Measurements from ENCODE around the gene NECAP2.
"Not testable (repeated sequence)": the region's sequence is repeated elsewhere in the genome, so short reads cannot be mapped to it uniquely, and the experiment has no call there.

NECAP2 gene

DNA sequence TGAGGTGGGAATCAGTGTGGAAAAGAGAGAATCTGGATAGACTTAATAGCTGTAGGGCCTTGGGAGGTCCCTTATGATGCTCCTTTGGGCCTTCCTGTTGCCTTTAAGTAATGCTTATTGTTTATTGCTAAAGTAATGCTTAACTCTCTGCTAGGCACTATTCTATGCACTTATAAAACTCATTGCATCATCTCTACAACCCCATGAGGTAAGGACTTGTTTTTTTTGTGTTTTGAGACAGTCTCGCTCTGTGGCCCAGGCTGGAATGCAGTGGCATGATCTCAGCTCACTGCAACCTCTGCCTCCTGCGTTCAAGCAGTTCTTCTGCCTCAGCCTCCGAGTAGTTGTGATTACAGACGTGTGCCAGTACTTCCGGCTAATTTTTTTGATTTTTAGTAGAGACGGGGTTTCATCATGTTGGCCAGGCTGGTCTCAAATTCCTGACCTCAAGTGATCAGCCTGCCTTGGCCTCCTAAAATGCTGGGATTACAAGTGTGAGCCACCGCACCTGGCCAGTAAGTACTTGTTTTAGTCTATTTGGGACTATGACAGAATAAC lies 22.3 kb downstream of the NECAP2 start:
- FAIRE-seq: no peak

DNA sequence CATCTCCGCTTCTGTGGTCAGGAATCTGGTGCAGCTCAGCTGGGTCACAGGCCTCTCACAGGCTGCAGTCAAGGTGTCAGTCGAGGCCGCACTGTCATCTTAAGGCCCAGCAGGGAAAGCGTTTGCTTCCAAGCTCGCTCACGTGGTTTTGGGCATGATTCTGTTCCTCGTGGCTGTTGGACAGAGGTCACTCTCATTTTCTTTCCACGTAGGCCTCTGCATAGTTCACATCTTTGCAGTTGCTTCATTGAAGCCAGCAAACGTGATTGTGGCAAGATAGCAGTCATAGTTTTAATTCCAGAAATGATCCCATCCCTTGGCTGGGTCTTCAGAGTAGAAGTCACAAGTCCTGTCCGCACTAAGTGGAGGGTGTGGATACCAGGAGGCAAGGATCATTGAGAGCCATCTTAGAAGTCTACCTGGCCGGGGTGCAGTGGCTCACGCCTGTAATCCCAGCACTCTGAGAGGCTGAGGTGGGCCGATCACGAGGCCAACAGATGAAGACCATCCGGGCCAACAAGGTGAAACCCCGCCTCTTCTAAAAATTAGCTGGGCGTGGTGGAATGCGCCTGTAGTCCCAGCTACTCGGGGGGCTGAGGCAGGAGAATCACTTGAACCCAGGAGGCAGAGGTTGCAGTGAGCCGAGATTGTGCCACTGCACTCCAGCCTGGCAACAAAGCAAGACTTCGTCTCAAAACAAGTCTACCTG lies 24.5 kb downstream of the NECAP2 start:
- no peak for FAIRE-seq

DNA sequence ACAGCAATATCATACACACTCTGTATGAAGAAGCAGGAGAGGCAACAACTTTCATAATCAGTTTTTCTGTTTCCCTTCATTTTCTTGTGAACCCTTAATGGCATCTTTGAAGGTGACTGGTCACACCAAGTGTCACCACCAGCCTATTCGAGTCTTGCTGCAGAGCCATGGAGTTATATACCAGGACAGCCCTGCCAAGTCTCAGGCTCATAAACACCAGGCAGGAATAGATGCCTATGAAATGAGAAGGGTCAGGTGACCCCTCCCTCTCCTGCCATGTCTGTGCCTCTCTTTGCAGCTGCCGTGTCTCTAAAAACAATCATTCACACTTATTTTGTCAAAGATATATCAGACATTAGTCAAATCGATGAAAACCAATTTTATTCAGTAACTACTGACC lies 28.0 kb downstream of the NECAP2 start:
- no peak for FAIRE-seq

DNA sequence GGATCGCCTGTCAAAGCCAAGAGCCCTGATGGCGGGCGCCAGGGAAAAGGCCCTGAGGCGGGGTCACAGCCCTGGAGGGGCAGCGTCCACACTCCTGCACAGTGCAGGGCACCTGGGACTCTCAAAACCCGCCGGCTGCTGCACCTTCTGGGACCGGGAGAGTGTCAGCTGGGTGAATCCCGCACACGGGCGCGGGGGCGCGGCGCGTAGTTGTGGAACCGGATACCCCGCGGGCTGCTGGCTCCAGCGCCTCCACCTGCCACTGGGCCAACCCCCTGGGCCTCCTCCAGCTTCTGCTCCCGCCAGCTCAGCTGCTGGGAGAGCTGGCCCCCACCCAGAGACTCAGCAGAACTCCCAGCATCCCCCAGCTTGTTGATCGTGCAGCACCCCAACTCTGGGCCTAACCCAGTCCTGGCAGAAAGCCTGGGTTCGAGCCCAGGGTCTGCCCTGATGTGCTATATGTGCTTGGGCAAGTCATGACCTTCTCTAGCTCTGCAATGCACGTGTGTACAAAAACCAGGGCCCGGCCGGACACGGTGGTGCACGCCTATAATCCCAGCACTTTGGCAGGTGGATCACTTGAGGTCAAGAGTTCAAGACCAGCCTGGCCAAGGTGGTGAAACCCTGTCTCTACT lies 33.8 kb downstream of the NECAP2 start:
- FAIRE-seq: no peak

DNA sequence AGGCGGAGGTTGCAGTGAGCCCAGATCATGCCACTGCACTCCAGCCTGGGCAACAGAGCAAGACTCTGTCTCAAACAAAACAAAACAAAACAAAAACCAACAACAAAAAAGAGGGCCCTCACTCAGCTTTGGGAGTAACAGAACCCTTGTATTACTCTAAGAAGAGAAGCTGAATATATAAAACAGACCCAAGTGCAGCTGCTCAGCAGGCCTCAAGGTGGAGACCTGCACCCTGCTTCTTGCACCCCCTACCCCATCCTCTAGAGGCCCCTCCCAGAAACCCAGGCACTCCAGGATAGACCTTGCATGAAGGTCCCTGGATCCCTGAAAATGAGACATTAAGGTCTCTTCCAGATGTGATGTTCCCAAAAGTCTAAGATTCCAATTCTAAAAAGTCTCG lies 34.4 kb downstream of the NECAP2 start:
- FAIRE-seq: not testable (repeated sequence)

DNA sequence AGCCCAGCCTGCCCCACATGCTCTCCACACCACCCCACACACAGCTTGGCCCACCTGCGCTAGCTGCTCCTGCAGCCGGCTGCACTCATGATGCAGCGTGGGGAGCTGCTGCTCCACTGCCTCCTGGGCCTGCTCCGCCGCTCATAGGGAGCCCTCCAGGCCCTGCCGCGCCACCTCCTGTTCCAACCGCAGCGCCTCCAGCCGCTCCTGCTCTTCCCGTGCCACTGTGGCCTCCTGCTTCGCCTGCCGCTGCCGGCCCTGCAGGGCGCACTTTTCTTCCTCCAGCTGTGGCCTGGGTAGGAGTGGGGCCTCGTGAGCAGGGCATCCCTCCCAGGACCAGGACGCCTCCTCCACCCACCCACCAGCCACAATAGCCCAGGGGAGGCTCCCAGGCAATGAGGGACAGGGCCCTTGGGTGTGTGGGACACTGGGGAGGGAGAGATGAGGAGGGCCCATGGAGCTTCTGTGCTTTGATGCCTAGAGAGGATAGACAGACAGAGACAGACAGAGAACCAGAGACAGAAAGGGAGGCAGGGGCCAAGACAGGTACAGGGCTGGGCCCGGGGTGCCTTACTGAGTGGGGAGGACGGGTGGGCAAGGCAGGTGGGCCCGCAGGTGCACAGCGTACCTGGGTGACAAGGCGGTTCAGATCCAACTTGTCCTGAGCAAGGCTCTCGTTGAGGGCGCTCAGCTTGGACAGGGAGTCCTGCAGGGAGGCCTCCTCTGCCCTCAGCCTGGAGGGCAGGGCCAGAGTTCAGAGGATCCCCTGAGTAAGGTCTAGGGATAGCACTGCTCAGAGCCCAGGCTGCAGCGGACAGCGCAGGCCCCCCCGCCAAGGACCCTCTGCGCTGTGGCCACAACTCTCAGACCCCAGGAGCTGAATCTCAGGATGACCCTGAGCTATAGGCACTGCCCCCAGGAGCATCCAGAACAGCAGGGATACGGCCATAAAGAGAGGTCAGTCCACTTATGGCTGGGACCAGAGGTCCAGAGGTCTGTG lies 35.5 kb downstream of the NECAP2 start:
- FAIRE-seq: not testable (repeated sequence)

DNA sequence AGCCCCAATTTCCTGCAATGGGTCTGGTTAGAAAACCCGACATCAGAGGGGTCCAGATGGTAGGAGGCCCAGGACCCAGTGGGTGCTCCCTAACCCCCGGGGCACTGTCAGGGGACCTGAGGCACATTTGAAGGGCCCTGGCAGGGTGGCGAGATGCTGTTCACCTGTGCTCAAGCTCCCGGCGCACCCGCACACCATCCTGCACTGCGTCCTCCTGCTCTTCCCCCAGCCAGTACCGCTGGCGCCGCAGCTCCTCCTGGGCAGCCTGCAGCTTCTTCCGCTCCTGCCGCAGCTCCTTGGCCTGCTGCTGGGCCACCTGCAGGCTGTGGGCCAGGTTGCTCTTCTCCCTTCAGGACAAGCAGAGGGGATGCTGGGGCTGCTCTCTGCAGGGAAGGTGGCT lies 37.6 kb downstream of the NECAP2 start:
- FAIRE-seq: no peak

DNA sequence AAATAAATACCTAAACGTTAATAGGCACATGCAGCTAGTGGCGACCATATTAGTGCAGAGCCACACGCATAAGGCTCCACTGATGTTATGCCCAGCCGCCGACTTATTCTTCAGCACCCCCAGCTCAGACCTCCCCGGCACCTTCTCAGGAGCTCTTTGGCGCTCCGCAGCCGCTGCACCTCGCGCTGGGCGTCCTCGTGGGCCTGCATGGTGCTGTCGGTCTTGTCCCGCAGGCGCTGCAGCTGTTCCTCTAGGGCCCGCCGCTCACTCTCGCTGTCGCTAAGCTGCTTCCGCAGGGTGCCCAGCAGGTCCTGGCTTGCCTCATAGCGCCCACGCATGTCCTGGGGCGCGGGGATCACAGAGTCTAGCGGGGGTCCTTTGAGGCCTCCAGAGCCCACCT lies 42.6 kb downstream of the NECAP2 start:
- not testable (repeated sequence) for FAIRE-seq

DNA sequence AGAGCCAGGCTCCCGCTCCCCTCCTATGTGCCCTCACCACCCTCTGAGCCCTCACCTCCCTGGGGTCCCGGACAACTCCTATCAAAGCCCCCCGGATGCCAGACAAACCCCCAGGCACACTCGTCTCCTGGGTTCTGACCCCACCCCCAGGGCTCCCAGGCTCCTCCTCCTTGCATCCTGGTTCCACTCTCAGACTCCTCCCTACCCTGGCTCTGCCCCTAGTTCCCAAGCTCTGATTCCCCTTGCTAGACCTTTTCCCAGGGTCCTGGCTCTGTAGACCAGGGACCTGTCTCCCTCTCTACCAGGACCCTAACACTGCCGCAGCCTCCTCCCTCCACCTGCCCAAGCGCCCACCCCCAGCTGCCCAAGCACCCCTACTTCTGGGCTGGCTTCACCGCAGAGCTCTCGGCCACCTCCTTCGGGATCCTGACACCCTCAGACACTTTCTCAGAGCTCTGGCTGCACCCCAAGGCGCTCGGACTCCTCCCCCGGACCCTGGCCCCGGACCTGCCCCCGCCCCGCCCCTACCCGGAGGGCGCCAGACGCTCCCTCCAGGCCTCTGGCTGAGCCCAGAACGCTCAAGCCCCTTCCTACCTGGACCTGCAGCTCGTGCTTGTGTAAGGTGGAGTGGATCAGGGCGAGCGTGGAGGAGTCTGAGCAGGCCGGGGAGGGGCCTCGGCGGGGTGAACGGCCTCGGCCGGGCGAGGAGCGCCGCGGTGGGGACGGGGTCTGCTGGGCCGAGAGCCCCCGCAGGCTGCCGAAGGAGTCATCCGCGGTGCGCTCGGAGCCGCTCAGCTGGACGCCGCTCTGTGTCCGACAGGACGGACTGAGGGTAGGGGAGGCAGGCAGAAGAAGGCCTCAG lies 43.3 kb downstream of the NECAP2 start:
- FAIRE-seq: not testable (repeated sequence)

DNA sequence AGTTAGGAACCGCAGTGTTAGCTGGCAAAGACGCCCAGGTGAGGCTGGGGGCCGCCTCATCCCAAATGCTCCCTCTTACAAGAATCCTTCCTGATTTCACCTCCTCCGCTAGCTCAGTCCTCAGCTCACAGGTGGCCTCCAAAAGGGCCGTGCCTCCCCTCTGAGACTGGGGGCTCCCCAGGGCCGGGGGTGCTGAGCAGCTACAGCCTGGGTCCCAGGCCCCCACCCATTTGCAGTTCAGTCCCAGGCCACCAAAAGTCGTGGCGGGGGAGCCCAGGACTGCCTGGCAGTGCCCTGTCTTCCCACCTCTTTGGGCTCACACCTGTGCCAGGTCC lies 43.9 kb downstream of the NECAP2 start:
- no peak for FAIRE-seq

DNA sequence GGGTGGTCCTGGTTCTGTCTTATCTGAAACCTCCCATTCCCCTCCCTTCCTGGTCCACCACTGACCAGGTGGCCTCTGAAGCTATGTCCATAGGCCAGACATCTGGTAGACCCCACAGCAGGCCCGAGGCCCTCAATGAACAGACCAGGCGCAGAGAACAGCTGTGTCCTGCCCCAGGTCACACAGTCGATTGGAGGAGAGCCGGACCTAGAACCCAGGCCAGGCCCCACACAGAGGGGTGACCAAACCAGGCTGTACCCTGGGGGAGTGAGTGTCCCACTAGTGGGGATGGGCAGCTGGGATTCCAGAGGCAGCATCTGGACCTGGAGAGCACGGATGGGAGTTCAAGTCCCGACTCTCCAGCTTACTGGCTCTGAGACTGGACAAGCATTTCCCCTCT lies 44.4 kb downstream of the NECAP2 start:
- no peak for FAIRE-seq

DNA sequence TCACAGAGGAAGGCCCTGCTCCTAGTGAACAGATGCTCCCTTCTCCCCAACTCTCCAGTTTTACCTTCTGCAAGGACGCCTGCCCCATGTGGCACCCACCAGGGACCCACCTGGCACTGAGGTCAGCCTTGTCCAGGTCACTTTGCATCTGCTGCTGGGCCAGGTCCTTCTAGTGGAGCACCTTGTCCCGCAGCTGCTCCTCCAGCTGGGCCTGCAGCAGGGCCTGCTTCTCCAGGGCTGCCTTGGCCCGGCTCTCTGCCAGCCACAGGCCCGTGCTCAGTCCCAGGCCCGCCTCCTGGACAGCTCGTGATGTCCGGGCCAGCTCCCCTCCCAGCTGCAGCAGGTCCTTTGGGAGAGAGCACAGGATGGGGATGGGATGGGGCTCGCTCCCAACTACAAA lies 45.8 kb downstream of the NECAP2 start:
- not testable (repeated sequence) for FAIRE-seq

DNA sequence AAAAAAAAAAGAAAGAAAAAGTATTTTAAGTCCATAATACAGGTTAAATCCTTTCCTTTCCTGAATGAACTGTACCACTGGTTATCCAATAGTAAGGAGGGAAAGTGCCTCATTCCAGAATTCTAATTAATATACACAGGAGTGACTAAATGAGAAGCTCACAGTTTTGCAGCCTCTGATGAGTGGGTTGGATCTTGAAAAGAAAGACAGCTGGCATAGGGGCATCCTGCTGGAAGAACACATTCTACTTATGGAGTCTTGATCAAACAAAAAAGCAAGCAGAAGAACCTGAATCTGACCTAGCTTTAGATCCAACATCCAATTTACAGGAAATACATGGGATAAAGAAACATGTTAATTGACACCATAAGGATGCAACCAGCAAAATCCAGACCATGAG lies 46.5 kb downstream of the NECAP2 start:
- FAIRE-seq: not testable (repeated sequence)

DNA sequence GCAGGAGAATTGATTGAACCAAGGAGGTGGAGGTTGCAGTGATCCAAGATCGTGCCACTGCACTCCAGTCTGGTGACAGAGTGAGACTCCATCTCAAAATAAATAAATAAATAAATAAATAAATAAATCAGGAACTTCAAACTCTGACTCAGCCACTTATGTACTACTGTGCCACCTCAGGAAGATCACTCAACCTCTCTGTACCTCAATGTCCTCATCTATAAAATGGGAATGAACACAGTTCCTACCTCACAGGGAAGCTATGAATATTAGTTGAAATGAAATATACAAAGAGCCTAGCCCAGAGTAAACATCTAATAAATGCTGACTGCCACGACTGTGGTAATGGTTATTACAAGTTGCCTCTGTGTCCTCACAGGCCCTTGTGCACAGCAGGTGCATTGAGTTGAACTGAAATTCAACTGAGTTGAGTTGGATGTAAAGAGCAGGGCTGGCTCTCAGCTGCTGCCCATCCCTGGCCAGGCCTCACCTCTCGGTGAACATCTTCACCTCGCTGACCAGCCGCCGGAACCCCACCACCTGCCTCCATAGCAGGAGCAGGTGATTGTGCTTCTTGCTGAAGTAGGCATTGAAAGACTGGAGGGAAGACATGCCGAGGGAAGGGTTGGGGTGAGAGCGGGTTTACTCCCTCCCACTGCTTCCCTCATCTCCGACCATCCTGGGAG lies 48.8 kb downstream of the NECAP2 start:
- not testable (repeated sequence) for FAIRE-seq

DNA sequence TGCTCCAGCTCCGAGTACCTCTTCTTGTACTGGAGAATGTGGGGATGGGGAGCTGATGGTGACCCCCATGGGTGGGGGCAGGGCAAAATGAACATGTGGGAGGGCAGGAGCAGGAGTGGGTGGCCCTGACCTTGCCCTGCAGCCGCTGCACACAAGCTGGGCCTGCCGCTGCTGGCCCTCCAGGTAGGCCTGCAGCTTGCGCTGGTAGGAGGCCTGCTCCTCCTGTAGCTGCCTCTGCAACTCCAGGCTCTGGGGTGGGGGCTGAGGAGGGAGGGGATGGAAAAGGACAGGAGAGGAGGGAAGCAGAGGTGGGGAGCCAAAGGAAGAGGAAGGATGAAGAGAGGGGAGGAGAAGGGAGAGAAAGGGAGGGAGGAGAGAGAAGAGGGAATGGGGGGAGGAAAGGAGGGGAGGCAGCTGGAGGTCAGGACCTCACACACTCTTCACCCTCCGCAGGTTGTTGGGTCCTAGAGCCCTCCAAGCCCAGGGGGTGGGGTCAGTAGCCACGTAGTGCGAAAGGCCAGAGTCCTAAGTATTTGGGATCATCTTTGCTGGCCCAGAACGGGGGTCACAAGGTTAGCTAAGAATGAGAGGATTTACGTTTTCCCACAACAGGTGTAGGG lies 50.6 kb downstream of the NECAP2 start:
- FAIRE-seq: no peak

DNA sequence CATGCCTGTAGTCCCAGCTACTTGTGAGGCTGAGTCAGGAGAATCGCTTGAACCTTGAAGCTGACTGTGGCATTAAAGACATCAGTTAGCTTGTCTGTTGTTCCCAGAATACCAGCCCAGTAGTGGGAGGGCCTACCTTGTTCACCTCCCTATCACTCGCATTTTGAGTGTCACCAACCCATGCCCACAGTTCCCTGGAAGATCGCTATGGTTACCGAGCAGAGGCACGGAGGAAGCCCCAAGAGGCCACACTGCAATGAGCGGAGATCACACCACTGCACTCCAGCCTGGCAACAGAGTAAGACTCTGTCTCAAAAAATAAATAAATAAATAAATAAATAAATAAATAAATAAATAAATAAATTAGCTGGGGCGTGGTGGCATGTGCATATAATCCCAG lies 52.4 kb downstream of the NECAP2 start:
- not testable (repeated sequence) for FAIRE-seq

DNA sequence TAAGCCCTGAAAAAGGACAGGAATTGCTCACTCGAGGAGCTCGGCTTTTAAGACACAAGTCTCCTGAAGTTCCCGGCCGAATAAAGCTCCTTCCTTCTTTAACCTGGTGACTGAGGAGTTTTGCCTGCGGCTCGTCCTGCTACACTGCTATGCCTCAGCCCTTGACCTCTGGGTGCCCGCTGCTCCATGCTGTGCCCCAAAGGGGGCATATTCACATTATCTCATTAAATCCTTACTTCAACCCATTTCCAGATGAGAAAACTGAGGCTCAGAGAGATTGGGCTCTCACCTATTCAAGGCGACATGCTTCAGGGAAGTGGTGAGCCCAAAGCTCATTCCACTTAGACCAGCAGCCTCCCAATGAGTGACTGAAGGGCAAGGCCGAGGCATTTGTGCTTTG lies 53.2 kb downstream of the NECAP2 start:
- FAIRE-seq: not testable (repeated sequence)

DNA sequence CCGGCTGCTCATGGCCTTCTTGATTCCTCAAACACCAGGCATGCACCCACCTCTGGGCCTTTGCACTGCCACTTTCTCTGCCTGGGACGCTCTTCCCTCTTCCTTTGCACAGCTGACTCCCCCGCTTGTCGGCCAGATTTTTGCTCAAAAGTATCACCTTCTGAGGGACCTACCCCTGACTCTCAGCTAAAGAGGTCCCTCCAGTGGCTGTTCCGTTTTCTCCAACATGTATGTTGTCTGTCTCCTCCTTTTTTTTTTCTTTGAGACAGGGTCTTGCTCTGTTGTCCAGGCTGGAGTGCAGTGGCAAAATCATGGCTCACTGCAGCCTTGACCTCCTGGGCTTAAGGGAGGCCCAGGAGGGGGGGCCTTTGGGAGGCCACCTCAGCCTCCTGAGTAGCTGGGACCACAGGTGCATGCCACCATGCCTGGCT lies 57.0 kb downstream of the NECAP2 start:
- FAIRE-seq: not testable (repeated sequence)

DNA sequence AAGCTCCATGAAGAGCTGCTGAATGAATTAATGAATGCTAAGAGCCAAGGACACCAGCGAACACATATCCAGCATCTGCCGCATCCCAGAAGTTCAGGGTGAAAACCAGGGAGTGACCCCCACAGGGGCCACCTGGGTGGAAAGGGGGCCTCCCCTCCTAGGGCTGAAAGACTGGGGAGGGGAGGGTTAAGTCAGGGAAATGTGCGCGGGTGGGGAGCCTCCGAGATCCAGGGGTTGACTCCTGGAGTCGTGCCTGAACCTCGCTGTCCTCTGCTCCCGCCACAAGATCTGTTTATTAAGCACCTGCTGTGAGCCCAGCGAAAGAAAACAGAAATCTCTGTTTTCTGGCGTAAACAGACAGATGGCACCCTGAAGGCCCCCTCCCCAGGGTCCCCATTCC lies 57.5 kb downstream of the NECAP2 start:
- FAIRE-seq: not testable (repeated sequence)

DNA sequence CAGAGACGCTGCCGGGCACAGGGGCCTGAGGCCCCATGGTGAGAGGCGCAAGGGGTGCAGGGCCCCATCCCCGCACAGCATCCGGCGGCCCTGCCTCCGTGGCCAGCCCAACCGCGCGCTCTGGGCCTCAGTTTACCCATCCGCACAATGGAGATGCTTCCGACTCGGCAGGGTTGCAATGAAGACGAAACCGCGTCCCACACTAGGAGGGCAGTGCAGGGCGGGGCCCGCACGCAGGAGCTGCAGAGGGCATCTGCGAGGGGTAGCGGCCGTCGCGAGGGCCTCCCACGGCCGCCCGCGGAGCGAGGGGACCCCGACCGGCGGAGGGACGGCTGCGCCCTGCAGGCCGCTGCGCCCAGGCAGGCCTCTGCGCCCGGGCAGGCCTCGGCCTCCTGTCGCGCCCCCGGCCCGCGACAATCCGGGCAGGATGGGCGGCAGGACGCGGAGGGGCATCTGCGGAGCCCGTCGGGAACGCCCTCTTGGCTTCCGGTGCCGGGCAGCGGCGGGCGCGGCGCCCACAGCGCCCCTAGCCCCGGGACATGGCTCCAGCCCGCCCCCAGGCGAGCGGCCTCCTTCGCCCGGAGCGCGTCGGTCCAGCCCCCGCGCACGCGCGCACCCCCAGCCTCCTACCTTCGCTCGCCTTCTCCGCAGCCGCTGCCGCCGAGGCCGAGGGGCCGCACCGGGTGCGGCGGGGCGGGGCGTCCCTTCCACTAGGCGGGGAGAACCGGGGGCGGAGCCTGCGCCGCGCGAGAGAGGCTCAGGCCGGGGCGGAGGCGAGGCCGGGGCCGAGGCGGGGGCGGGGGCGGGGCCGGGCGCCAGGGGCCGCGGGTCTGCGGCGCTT lies 58.3 kb downstream of the NECAP2 start:
- no peak for FAIRE-seq
